ENCODE measurements around the gene SLC35G3. TPM values are rescaled to one million over a fixed set of nuclear protein-coding genes. Genes with fewer than 3 reads are reported as not detected.

The SLC35G3 gene
- total RNA-seq, 6 experiments from 2014 or later = not detected

DNA sequence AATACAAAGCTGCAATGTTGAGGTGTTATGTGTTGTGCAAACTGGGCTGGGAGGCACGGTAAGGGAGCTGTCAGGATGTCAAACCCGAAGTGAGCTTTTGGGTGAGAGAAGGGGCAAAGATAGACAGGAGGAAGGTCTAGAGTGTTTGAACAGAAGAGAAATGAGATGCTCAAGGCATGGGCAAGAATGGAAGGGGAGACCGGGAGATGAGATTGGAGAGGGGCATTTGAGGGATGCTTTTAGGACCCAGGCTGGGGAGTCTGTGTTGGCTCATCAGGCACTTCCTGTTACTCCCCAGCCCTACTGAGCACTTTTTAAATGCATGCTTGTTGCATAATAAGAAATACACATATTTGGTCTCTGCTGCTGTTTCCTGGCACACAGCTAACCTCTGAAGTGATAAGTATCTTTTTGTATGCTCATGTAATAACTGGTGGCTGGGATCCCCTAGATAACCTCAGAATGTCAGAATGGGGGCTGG lies 32.9 kb downstream of the SLC35G3 start:
- Histone ChIP-seq H3K36me3 (no peaks in the 10 kb centered on the region), H3K4me3 (no peak overlapping the region), H3K27me3 (no peaks in the 10 kb centered on the region), H3K9me3 (no peaks in the 10 kb centered on the region), H3K27ac (no peak overlapping the region), H3K4me1 (no peaks in the 10 kb centered on the region)
- DNase-seq = no peak
- ATAC-seq = peak in 2 of 4 donors; percentile 16 to 28
- TF ChIP-seq, protein P1, sequence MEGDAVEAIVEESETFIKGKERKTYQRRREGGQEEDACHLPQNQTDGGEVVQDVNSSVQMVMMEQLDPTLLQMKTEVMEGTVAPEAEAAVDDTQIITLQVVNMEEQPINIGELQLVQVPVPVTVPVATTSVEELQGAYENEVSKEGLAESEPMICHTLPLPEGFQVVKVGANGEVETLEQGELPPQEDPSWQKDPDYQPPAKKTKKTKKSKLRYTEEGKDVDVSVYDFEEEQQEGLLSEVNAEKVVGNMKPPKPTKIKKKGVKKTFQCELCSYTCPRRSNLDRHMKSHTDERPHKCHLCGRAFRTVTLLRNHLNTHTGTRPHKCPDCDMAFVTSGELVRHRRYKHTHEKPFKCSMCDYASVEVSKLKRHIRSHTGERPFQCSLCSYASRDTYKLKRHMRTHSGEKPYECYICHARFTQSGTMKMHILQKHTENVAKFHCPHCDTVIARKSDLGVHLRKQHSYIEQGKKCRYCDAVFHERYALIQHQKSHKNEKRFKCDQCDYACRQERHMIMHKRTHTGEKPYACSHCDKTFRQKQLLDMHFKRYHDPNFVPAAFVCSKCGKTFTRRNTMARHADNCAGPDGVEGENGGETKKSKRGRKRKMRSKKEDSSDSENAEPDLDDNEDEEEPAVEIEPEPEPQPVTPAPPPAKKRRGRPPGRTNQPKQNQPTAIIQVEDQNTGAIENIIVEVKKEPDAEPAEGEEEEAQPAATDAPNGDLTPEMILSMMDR (IDR thresholded peaks at IDR 0.05) = no peak
- TF ChIP-seq POLR2A (IDR thresholded peaks at IDR 0.05) = no peak
- 46% methylated on average over 3 of the region's 3 CpGs for WGBS (ENCODE audit: insufficient coverage, low coverage, low lambda C conversion rate, missing lambda C conversion rate)
- intact Hi-C loops (cut with DNase I) = no loop called here

DNA sequence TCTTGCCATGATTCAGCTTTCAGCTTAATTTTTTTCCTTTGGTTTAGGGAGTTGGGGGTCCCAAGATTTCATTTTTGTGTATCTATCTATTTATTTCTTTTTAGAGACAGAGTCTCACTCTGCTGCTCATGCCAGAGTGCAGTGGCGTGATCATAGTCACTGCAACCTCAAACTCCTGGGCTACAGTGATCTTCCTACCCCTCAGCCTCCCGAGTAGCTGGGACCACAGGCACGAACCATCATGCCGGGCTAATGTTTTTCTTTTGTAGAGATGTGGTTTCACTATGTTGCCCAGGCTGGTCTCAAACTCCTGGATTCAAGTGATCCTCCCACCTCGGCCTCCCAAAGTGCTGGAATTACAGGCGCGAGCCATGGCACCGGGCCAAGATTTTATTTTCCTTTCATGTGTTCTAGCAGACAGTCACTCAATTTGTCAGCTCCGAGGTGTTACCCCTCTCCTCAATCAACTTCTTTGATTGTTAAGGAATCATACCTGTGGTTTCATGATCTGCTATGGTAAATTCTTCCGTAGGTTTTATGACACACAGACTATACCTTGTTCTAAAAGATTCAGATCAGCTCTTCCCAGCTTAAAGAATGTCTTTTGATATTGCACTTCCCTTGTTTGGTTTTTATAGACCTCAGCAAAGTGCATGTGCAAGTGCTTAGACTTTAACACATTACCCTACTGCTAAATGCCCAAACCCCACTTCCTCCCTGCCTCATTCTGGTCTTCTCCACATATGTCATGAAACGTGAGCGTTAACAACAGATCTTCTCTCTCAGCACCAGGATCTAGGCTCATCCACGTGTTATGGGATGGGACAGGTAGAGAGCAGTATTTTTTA lies 33.6 kb downstream of the SLC35G3 start:
- no peaks in the 10 kb centered on the region for H3K4me1 ChIP-seq
- H3K27me3 ChIP-seq = no peaks in the 10 kb centered on the region
- TF ChIP-seq, protein P1 (IDR thresholded peaks at IDR 0.05) = no peak
- TF ChIP-seq POLR2A (IDR thresholded peaks at IDR 0.05) = no peak
- H3K27ac ChIP-seq = no peak overlapping the region
- H3K4me3 ChIP-seq = no peak overlapping the region
- 53% methylated on average over 10 of the region's 13 CpGs for WGBS (ENCODE audit: insufficient coverage, low coverage, low lambda C conversion rate, missing lambda C conversion rate)
- H3K9me3 ChIP-seq = no peaks in the 10 kb centered on the region
- DNase-seq (peak in 1 of 3 donors; percentile 14), ATAC-seq (peak in 2 of 4 donors; percentile 21 to 35)
- H3K36me3 ChIP-seq = no peaks in the 10 kb centered on the region
- intact Hi-C loops (cut with DNase I) = no loop called here

DNA sequence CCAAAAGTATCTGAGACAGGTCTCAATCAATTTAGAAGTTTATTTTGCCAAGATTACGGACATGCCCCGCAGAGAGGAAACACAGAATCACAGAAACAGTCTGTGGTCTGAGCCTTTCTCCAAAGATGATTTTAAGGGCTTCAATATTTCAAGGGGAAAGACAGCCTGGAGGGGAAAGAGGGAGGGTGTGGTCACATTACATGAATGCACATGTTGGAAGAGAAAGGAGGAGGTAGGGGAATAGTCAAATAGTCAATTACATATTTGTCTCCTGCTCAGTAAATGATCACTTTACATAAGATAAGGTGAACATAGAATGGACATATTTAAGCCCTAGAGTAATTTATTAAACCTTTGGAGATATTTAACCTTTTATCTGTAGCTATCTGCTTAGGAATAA lies 34.3 kb downstream of the SLC35G3 start:
- H3K9me3 ChIP-seq = no peaks in the 10 kb centered on the region
- ATAC-seq (no peak), DNase-seq (no peak)
- no peak overlapping the region for H3K27ac ChIP-seq
- H3K4me3 ChIP-seq = no peak overlapping the region
- intact Hi-C loops (cut with DNase I) = no loop called here
- H3K36me3 ChIP-seq = no peaks in the 10 kb centered on the region
- 43% methylated on average over 2 of the region's 2 CpGs for WGBS (ENCODE audit: insufficient coverage, low coverage, low lambda C conversion rate, missing lambda C conversion rate)
- no peaks in the 10 kb centered on the region for H3K27me3 ChIP-seq
- H3K4me1 ChIP-seq = no peaks in the 10 kb centered on the region
- TF ChIP-seq, protein P1 (IDR thresholded peaks at IDR 0.05) = no peak
- TF ChIP-seq POLR2A (IDR thresholded peaks at IDR 0.05) = no peak

DNA sequence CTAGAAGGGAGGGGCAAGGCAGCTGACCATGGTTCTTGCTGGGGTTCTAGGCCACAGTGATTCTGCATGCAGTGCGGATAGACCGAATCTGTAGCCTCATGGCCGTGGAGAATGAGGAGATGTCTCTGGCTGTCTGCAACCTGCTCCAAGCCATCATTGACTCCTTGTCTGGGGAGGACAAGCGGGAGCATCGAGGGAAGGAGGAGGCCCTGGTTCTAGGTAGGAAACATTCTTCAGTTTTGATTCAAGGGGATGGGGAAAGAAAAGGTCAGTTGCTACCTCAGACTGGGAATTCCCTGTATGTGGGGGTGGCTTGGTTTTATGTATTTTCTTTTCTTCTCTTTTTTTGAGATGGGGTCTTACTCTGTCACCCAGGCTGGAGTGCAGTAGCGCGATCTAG lies 38.9 kb downstream of the SLC35G3 start:
- ATAC-seq = no peak
- 75% methylated on average over 5 of the region's 7 CpGs for WGBS (ENCODE audit: insufficient coverage, low coverage, low lambda C conversion rate, missing lambda C conversion rate)
- TF ChIP-seq, protein P1 (IDR thresholded peaks at IDR 0.05) = no peak
- TF ChIP-seq POLR2A (IDR thresholded peaks at IDR 0.05) = no peak
- intact Hi-C loops (cut with DNase I) = no loop called here
- no peaks in the 10 kb centered on the region for H3K9me3 ChIP-seq
- H3K4me3 ChIP-seq = no peak overlapping the region
- H3K27ac ChIP-seq = no peak overlapping the region
- H3K27me3 ChIP-seq = no peaks in the 10 kb centered on the region
- no peaks in the 10 kb centered on the region for H3K36me3 ChIP-seq
- no peaks in the 10 kb centered on the region for H3K4me1 ChIP-seq
- DNase-seq = peak in 1 of 3 donors; percentile 14
